Measurements from ENCODE around the gene NNT.

The NNT gene

GRCh38 chr5:43615445-43616184, 12.6 kb downstream of the NNT start:
- H3K9me3 ChIP-seq (ENCODE audit: insufficient read depth, low read length, severe bottlenecking), result no peaks in the 10 kb centered on the region
- H3K36me3 ChIP-seq (ENCODE audit: insufficient read depth, low read length), result peaks cover 79% of the 10 kb centered on the region
- ATAC-seq (ENCODE audit: insufficient read depth, low read depth), result no peak
- H4K20me1 ChIP-seq (ENCODE audit: insufficient read depth, low read length), result no peaks in the 10 kb centered on the region
- H3K4me1 ChIP-seq (ENCODE audit: insufficient read depth, low read length), result no peaks in the 10 kb centered on the region
- H3K79me2 ChIP-seq (ENCODE audit: insufficient read depth, low read length), result peaks cover 14% of the 10 kb centered on the region; the same call in 1 of the 2 replicates
- no peak overlapping the region for H3K9ac ChIP-seq (ENCODE audit: low read depth, low read length)
- no peak overlapping the region for H3K4me3 ChIP-seq (ENCODE audit: low read depth in 1 of 2, low read length in 2 of 2)
- H3K27ac ChIP-seq (ENCODE audit: low read length), result no peak overlapping the region
- DNase-seq, result no peak
- H2AFZ ChIP-seq (ENCODE audit: low read depth, low read length), result no peak overlapping the region
- H3K4me2 ChIP-seq (ENCODE audit: insufficient read depth, low read length), result no peak overlapping the region
- H3K27me3 ChIP-seq (ENCODE audit: insufficient read depth, low read length, poor library complexity), result no peaks in the 10 kb centered on the region
- TF ChIP-seq, protein P1, sequence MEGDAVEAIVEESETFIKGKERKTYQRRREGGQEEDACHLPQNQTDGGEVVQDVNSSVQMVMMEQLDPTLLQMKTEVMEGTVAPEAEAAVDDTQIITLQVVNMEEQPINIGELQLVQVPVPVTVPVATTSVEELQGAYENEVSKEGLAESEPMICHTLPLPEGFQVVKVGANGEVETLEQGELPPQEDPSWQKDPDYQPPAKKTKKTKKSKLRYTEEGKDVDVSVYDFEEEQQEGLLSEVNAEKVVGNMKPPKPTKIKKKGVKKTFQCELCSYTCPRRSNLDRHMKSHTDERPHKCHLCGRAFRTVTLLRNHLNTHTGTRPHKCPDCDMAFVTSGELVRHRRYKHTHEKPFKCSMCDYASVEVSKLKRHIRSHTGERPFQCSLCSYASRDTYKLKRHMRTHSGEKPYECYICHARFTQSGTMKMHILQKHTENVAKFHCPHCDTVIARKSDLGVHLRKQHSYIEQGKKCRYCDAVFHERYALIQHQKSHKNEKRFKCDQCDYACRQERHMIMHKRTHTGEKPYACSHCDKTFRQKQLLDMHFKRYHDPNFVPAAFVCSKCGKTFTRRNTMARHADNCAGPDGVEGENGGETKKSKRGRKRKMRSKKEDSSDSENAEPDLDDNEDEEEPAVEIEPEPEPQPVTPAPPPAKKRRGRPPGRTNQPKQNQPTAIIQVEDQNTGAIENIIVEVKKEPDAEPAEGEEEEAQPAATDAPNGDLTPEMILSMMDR (IDR thresholded peaks at IDR 0.05; ENCODE audit: borderline replicate concordance, extremely low read depth, low read length, poor library complexity, severe bottlenecking), result no peak
- TF ChIP-seq EZH2 (IDR thresholded peaks at IDR 0.05; ENCODE audit: borderline replicate concordance, low read depth, low read length, severe bottlenecking), result no peak

DNA sequence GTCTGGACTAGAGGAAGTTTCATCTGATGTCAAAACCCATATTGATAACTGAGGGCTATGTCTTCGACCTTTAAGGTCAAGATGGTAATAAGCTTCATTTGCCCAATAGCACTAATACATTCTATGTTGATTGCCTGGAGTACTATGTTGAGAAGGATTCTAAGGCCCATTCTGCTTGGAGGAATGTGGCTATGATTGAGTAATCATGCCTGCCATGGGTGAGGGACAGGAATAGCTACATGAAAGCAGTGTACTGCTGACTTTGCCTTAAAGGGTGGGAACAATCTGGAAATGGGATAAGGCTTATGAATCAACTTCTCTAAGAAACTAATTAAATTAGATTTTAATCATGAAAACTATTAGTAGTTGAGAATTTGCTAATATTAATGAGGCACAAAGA, 13.6 kb downstream of the NNT start:
- no peak for ATAC-seq (ENCODE audit: insufficient read depth, low read depth)
- H3K27ac ChIP-seq (ENCODE audit: low read length), result no peak overlapping the region
- no peak overlapping the region for H3K9ac ChIP-seq (ENCODE audit: low read depth, low read length)
- no peaks in the 10 kb centered on the region for H3K9me3 ChIP-seq (ENCODE audit: insufficient read depth, low read length, severe bottlenecking)
- H3K36me3 ChIP-seq (ENCODE audit: insufficient read depth, low read length), result peaks cover 76% of the 10 kb centered on the region
- H4K20me1 ChIP-seq (ENCODE audit: insufficient read depth, low read length), result no peaks in the 10 kb centered on the region
- TF ChIP-seq EZH2 (IDR thresholded peaks at IDR 0.05; ENCODE audit: borderline replicate concordance, low read depth, low read length, severe bottlenecking), result no peak
- TF ChIP-seq, protein P1 (IDR thresholded peaks at IDR 0.05; ENCODE audit: borderline replicate concordance, extremely low read depth, low read length, poor library complexity, severe bottlenecking), result no peak
- no peaks in the 10 kb centered on the region for H3K4me1 ChIP-seq (ENCODE audit: insufficient read depth, low read length)
- H3K4me2 ChIP-seq (ENCODE audit: insufficient read depth, low read length), result no peak overlapping the region
- peaks cover 9% of the 10 kb centered on the region; the same call in 1 of the 2 replicates for H3K79me2 ChIP-seq (ENCODE audit: insufficient read depth, low read length)
- no peak overlapping the region for H3K4me3 ChIP-seq (ENCODE audit: low read depth in 1 of 2, low read length in 2 of 2)
- DNase-seq, result no peak
- no peak overlapping the region for H2AFZ ChIP-seq (ENCODE audit: low read depth, low read length)
- H3K27me3 ChIP-seq (ENCODE audit: insufficient read depth, low read length, poor library complexity), result no peaks in the 10 kb centered on the region

GRCh38 chr5:43619380-43619779, 16.4 kb downstream of the NNT start:
- H3K4me2 ChIP-seq (ENCODE audit: insufficient read depth, low read length), result no peak overlapping the region
- H3K9ac ChIP-seq (ENCODE audit: low read depth, low read length), result no peak overlapping the region
- peaks cover 11% of the 10 kb centered on the region; the same call in 1 of the 2 replicates for H3K79me2 ChIP-seq (ENCODE audit: insufficient read depth, low read length)
- H3K36me3 ChIP-seq (ENCODE audit: insufficient read depth, low read length), result peaks cover 67% of the 10 kb centered on the region
- no peaks in the 10 kb centered on the region for H3K4me1 ChIP-seq (ENCODE audit: insufficient read depth, low read length)
- TF ChIP-seq, protein P1 (IDR thresholded peaks at IDR 0.05; ENCODE audit: borderline replicate concordance, extremely low read depth, low read length, poor library complexity, severe bottlenecking), result no peak
- no peak for TF ChIP-seq EZH2 (IDR thresholded peaks at IDR 0.05; ENCODE audit: borderline replicate concordance, low read depth, low read length, severe bottlenecking)
- no peak overlapping the region for H3K27ac ChIP-seq (ENCODE audit: low read length)
- no peaks in the 10 kb centered on the region for H3K27me3 ChIP-seq (ENCODE audit: insufficient read depth, low read length, poor library complexity)
- no peaks in the 10 kb centered on the region for H3K9me3 ChIP-seq (ENCODE audit: insufficient read depth, low read length, severe bottlenecking)
- ATAC-seq (ENCODE audit: insufficient read depth, low read depth) (no peak), DNase-seq (no peak)
- no peak overlapping the region for H2AFZ ChIP-seq (ENCODE audit: low read depth, low read length)
- no peaks in the 10 kb centered on the region for H4K20me1 ChIP-seq (ENCODE audit: insufficient read depth, low read length)
- no peak overlapping the region for H3K4me3 ChIP-seq (ENCODE audit: low read depth in 1 of 2, low read length in 2 of 2)

Measured in DND-41 (cell line).